ENCODE data around the gene SP3.
A peak's percentile ranks its signal among the peaks of the same experiment; 100 is the strongest.

SP3 gene

DNA sequence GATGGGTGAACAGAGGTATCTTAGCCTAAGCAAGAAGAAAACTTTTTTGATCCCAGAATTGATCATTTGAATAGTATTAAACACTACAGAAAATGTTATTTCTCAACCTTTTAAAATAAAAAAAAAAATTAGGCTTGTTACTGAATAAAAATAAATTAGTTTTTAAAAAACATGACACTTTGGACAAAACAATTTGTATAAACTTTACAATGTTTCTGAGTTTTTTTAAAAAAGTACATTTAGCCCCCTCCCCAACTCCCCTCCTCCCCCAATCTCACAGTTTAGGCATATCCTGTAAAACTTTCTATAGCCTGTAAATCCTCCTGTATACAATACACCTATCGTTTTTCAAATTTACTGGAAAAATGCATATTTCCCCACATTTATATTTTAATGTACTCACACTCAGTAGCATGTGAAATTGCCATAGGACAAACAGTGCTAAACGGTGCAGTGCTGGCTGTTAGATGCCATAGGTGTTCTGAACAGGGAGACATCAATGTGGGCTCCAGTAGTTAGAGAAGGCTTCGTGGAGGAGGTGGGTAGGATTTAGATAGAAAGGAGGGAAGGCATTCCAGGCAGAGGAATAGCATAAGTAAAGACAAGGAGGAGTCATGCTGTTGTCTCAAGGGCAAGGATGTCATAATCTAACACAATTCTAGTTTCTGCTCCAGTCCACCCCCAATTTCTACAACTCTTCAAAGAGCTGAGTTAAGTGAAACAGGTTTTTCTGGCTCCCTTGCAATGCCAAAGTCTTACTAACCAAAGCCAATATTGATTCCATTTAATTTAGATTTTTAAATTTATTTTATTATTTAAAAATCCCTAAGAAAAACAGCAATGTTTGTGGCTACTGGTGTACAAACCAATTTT, 50.9 kb downstream of the SP3 start:
- Histone ChIP-seq H3K79me1 (ENCODE audit: low read length) (no peaks in the 10 kb centered on the region), H3K9ac (ENCODE audit: low read length) (no peak overlapping the region), H4K91ac (ENCODE audit: low read depth, low read length) (no peak overlapping the region), H2AK5ac (ENCODE audit: low read length) (no peak overlapping the region), H3K23ac (ENCODE audit: low read length) (no peak overlapping the region), H3K27ac (ENCODE audit: low read depth, low read length) (no peak overlapping the region), H2BK120ac (ENCODE audit: insufficient read depth, low read length, poor library complexity) (no peak overlapping the region), H2AFZ (ENCODE audit: insufficient read depth, low read length, poor library complexity) (no peak overlapping the region), H3K9me3 (ENCODE audit: insufficient read depth, low read depth, low read length) (no peaks in the 10 kb centered on the region), H3K14ac (ENCODE audit: low read length) (no peak overlapping the region), H3K79me2 (ENCODE audit: control insufficient read depth, insufficient read depth, low read length, poor library complexity) (no peaks in the 10 kb centered on the region), H3K4me3 (ENCODE audit: low read depth, low read length) (no peak overlapping the region), H4K8ac (ENCODE audit: low read depth, low read length) (no peak overlapping the region), H2BK5ac (ENCODE audit: low read depth, low read length, poor library complexity) (no peak overlapping the region), H4K12ac (ENCODE audit: low read depth, low read length) (no peak overlapping the region), H3K27me3 (ENCODE audit: insufficient read depth, low read length) (no peaks in the 10 kb centered on the region), H3K18ac (ENCODE audit: low read length) (no peak overlapping the region), H3K36me3 (ENCODE audit: control insufficient read depth in 1 of 2, insufficient read depth in 2 of 2, low read length in 2 of 2) (peaks cover 3 to 7% of the 10 kb centered on the region in 2 experiments), H2BK12ac (ENCODE audit: low read length) (no peak overlapping the region), H3K4me1 (ENCODE audit: control insufficient read depth in 1 of 2, insufficient read depth in 2 of 2, low read length in 2 of 2) (no peaks in the 10 kb centered on the region), H3K4me2 (ENCODE audit: low read length) (no peak overlapping the region), H3K4ac (ENCODE audit: low read depth, low read length) (no peak overlapping the region)
- peak in 1 of 2 donors; percentile 19 for DNase-seq
- WGBS (ENCODE audit: extremely low coverage, insufficient coverage, insufficient read length): no CpG with 5 or more reads among the region's 3 CpGs

DNA sequence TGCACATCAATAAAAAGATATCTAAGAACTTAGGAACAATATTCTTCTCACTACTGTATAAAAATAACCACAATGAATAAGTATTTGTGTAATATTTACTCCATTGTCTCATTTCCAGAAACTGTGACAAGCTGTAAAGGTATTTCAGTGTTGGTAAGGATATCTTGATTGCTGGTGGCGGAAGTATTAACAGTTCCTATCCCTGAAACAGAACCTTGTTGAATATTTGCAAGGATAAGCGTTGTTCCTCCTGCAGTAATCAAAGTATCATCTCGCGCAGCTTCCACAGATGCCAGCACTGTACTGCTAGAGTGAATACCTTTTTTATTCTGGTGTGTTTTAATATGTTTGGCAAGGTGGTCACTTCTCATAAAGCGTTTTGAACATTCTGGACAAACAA, 55.3 kb downstream of the SP3 start:
- H3K23ac ChIP-seq (ENCODE audit: low read length): no peak overlapping the region
- no peak overlapping the region for H2BK5ac ChIP-seq (ENCODE audit: low read depth, low read length, poor library complexity)
- H4K8ac ChIP-seq (ENCODE audit: low read depth, low read length): no peak overlapping the region
- no peaks in the 10 kb centered on the region for H3K79me1 ChIP-seq (ENCODE audit: low read length)
- no peak overlapping the region for H3K18ac ChIP-seq (ENCODE audit: low read length)
- peak; percentile 63 to 73 for DNase-seq
- H2AFZ ChIP-seq (ENCODE audit: insufficient read depth, low read length, poor library complexity): no peak overlapping the region
- H2AK5ac ChIP-seq (ENCODE audit: low read length): no peak overlapping the region
- H3K27ac ChIP-seq (ENCODE audit: low read depth, low read length): no peak overlapping the region
- H3K4me1 ChIP-seq (ENCODE audit: control insufficient read depth in 1 of 2, insufficient read depth in 2 of 2, low read length in 2 of 2): no peaks in the 10 kb centered on the region
- no peak overlapping the region for H2BK12ac ChIP-seq (ENCODE audit: low read length)
- H3K9ac ChIP-seq (ENCODE audit: low read length): no peak overlapping the region
- no peak overlapping the region for H4K12ac ChIP-seq (ENCODE audit: low read depth, low read length)
- no peak overlapping the region for H2BK120ac ChIP-seq (ENCODE audit: insufficient read depth, low read length, poor library complexity)
- no peak overlapping the region for H3K4me3 ChIP-seq (ENCODE audit: low read depth, low read length)
- no CpG with 5 or more reads among the region's 5 CpGs for WGBS (ENCODE audit: extremely low coverage, insufficient coverage, insufficient read length)
- peaks cover 7 to 12% of the 10 kb centered on the region in 2 experiments for H3K36me3 ChIP-seq (ENCODE audit: control insufficient read depth in 1 of 2, insufficient read depth in 2 of 2, low read length in 2 of 2)
- H3K14ac ChIP-seq (ENCODE audit: low read length): no peak overlapping the region
- no peaks in the 10 kb centered on the region for H3K27me3 ChIP-seq (ENCODE audit: insufficient read depth, low read length)
- no peaks in the 10 kb centered on the region for H3K9me3 ChIP-seq (ENCODE audit: insufficient read depth, low read depth, low read length)
- no peak overlapping the region for H3K4ac ChIP-seq (ENCODE audit: low read depth, low read length)
- H3K79me2 ChIP-seq (ENCODE audit: control insufficient read depth, insufficient read depth, low read length, poor library complexity): no peaks in the 10 kb centered on the region
- H4K91ac ChIP-seq (ENCODE audit: low read depth, low read length): no peak overlapping the region
- H3K4me2 ChIP-seq (ENCODE audit: low read length): no peak overlapping the region

DNA sequence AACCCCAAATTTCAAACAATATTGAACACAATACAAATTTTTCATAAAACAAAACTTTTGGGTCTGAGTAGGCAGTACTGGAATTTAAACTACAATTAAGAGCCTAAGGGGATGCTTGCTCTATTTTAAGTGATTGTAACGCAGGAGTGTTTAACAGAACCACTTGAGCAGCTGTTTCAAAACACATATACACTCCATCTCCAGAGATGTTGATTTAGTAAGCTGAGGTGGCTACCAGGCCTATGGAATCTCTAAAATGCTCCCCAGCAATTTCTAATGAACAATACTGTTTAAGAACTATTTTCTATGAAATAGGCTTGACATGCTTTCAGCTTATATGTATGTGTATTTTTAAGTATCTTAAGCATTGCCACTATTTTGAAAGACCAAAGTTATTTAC, 58.5 kb downstream of the SP3 start:
- no peak overlapping the region for H2BK12ac ChIP-seq (ENCODE audit: low read length)
- H3K18ac ChIP-seq (ENCODE audit: low read length): no peak overlapping the region
- H2AFZ ChIP-seq (ENCODE audit: insufficient read depth, low read length, poor library complexity): no peak overlapping the region
- no peaks in the 10 kb centered on the region for H3K79me1 ChIP-seq (ENCODE audit: low read length)
- no peaks in the 10 kb centered on the region for H3K27me3 ChIP-seq (ENCODE audit: insufficient read depth, low read length)
- no peak overlapping the region for H4K91ac ChIP-seq (ENCODE audit: low read depth, low read length)
- no peak overlapping the region for H2BK5ac ChIP-seq (ENCODE audit: low read depth, low read length, poor library complexity)
- H3K9me3 ChIP-seq (ENCODE audit: insufficient read depth, low read depth, low read length): no peaks in the 10 kb centered on the region
- no peak overlapping the region for H4K12ac ChIP-seq (ENCODE audit: low read depth, low read length)
- no peak overlapping the region for H3K27ac ChIP-seq (ENCODE audit: low read depth, low read length)
- no CpG with 5 or more reads among the region's 1 CpG for WGBS (ENCODE audit: extremely low coverage, insufficient coverage, insufficient read length)
- H3K4me2 ChIP-seq (ENCODE audit: low read length): no peak overlapping the region
- no peak overlapping the region for H4K8ac ChIP-seq (ENCODE audit: low read depth, low read length)
- H2BK120ac ChIP-seq (ENCODE audit: insufficient read depth, low read length, poor library complexity): no peak overlapping the region
- DNase-seq: no peak
- H3K23ac ChIP-seq (ENCODE audit: low read length): no peak overlapping the region
- peaks cover 7 to 17% of the 10 kb centered on the region in 2 experiments for H3K36me3 ChIP-seq (ENCODE audit: control insufficient read depth in 1 of 2, insufficient read depth in 2 of 2, low read length in 2 of 2)
- no peaks in the 10 kb centered on the region for H3K79me2 ChIP-seq (ENCODE audit: control insufficient read depth, insufficient read depth, low read length, poor library complexity)
- no peaks in the 10 kb centered on the region for H3K4me1 ChIP-seq (ENCODE audit: control insufficient read depth in 1 of 2, insufficient read depth in 2 of 2, low read length in 2 of 2)
- H3K4me3 ChIP-seq (ENCODE audit: low read depth, low read length): no peak overlapping the region
- H2AK5ac ChIP-seq (ENCODE audit: low read length): no peak overlapping the region
- H3K9ac ChIP-seq (ENCODE audit: low read length): no peak overlapping the region
- H3K4ac ChIP-seq (ENCODE audit: low read depth, low read length): no peak overlapping the region
- no peak overlapping the region for H3K14ac ChIP-seq (ENCODE audit: low read length)

DNA sequence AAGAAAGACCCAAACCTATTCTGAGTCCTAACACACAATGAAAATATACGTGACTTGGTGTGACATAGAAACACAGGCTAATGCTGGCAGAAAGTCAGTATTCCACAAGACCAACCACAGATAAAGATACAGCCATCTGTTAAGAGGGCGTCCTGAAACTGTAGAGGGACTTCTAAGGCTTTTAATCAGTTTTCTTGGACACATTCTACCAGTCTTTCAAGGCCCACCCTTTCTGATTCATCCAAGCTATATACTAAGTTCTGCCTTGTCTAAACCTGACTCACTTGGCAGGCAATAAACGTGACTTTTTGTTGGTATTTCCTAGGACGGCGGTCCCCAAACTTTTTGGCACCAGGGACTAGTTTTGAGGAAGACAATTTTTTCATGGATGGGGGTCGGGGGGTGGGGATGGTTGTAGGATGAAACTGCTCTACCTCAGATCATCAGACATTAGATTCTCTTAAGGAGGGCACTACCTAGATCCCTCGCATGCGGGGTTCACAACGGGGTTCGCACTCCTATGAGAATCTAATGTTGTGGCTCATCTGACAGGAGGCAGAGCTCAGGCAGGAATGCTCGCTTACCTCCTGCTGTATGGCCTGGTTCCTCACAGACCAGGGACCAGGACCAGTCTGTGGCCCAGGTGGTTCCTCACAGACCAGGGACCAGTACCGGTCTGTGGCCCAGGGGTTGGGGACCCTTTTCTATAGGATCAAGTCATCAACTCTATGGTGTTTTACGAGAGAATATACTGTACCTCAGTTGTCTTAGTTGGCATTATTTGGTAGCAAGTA, 61.4 kb downstream of the SP3 start:
- Histone ChIP-seq H3K4me2 (ENCODE audit: low read length) (no peak overlapping the region), H4K12ac (ENCODE audit: low read depth, low read length) (no peak overlapping the region), H3K27me3 (ENCODE audit: insufficient read depth, low read length) (no peaks in the 10 kb centered on the region), H3K27ac (ENCODE audit: low read depth, low read length) (no peak overlapping the region), H2BK12ac (ENCODE audit: low read length) (no peak overlapping the region), H3K9me3 (ENCODE audit: insufficient read depth, low read depth, low read length) (no peaks in the 10 kb centered on the region), H2AK5ac (ENCODE audit: low read length) (no peak overlapping the region), H3K36me3 (ENCODE audit: control insufficient read depth in 1 of 2, insufficient read depth in 2 of 2, low read length in 2 of 2) (peaks cover 7 to 17% of the 10 kb centered on the region in 2 experiments), H4K8ac (ENCODE audit: low read depth, low read length) (no peak overlapping the region), H3K14ac (ENCODE audit: low read length) (no peak overlapping the region), H3K23ac (ENCODE audit: low read length) (no peak overlapping the region), H2BK5ac (ENCODE audit: low read depth, low read length, poor library complexity) (no peak overlapping the region), H3K4me1 (ENCODE audit: control insufficient read depth in 1 of 2, insufficient read depth in 2 of 2, low read length in 2 of 2) (no peaks in the 10 kb centered on the region), H3K79me1 (ENCODE audit: low read length) (no peaks in the 10 kb centered on the region), H3K79me2 (ENCODE audit: control insufficient read depth, insufficient read depth, low read length, poor library complexity) (no peaks in the 10 kb centered on the region), H3K18ac (ENCODE audit: low read length) (no peak overlapping the region), H3K4me3 (ENCODE audit: low read depth, low read length) (no peak overlapping the region), H2AFZ (ENCODE audit: insufficient read depth, low read length, poor library complexity) (no peak overlapping the region), H3K9ac (ENCODE audit: low read length) (no peak overlapping the region), H4K91ac (ENCODE audit: low read depth, low read length) (no peak overlapping the region), H3K4ac (ENCODE audit: low read depth, low read length) (no peak overlapping the region), H2BK120ac (ENCODE audit: insufficient read depth, low read length, poor library complexity) (no peak overlapping the region)
- no peak for DNase-seq
- no CpG with 5 or more reads among the region's 13 CpGs for WGBS (ENCODE audit: extremely low coverage, insufficient coverage, insufficient read length)

Data from trophoblast cell (in vitro differentiated cells and primary cell).